Glutamatergic neuron (in vitro differentiated cells): ENCODE measurements around the gene ATP6V0D1. TPM values are rescaled to one million over a fixed set of nuclear protein-coding genes. Genes with fewer than 3 reads are reported as not detected.

ENCODE experiments used
- DNase-seq: peaks from one replicate; pipeline ENCODE4 v3.0.0; 2022
- H3K27ac Mint-ChIP-seq: one replicate; pipeline ENCODE4 v1.8.0; 2020; ENCODE audit warnings: mild to moderate bottlenecking, mixed read lengths, inconsistent platforms; ENCODE audit not compliant: unreplicated experiment
- H3K27me3 Mint-ChIP-seq: one replicate; pipeline ENCODE4 v1.8.0; 2020; ENCODE audit warnings: mild to moderate bottlenecking, moderate library complexity, mixed read lengths, inconsistent platforms; ENCODE audit not compliant: unreplicated experiment
- H3K36me3 Mint-ChIP-seq: one replicate; pipeline ENCODE4 v1.8.0; 2020; ENCODE audit warnings: mild to moderate bottlenecking, mixed read lengths, inconsistent platforms; ENCODE audit not compliant: unreplicated experiment
- H3K4me1 Mint-ChIP-seq: one replicate; pipeline ENCODE4 v1.8.0; 2020; ENCODE audit warnings: mild to moderate bottlenecking, low read depth, mixed read lengths, inconsistent platforms; ENCODE audit not compliant: unreplicated experiment
- H3K4me3 Mint-ChIP-seq: one replicate; pipeline ENCODE4 v1.8.0; 2020; ENCODE audit warnings: mild to moderate bottlenecking, mixed read lengths, inconsistent platforms; ENCODE audit not compliant: unreplicated experiment
- H3K9me3 Mint-ChIP-seq: one replicate; pipeline ENCODE4 v1.8.0; 2020; ENCODE audit warnings: mild to moderate bottlenecking, moderate library complexity, mixed read lengths, inconsistent platforms; ENCODE audit not compliant: unreplicated experiment
- CTCF ChIP-seq: fragments of 200-600 bp; sonication (generic); IDR thresholded peaks from one replicate; pipeline ENCODE4 v1.5.0; 2021; ENCODE audit not compliant: partially characterized antibody, unreplicated experiment
- total RNA-seq: library from RNA; stranded (reverse); fragmentation: NEBNext Ultra II Directional; extraction: Animal tissue kit (Norgen Biotek cat#: 25700); gene quantifications from one replicate; pipeline ENCODE4 v1.2.1, GENCODE V29; 2021; ENCODE audit not compliant: unreplicated experiment

Gene ATP6V0D1
- total RNA-seq, 1 donor from 2014 or later: 111 TPM

GRCh38 chr16:67429053-67429798 lies 51.7 kb downstream of the ATP6V0D1 start:
- Mint-ChIP-seq H3K36me3 (no peaks in the 10 kb centered on the region), H3K27me3 (peaks cover 19% of the 10 kb centered on the region), H3K4me1 (peaks cover 29% of the 10 kb centered on the region), H3K9me3 (peaks cover 13% of the 10 kb centered on the region), H3K27ac (no peak overlapping the region), H3K4me3 (peak overlapping the region; percentile 46)
- no peak for DNase-seq
- no peak for TF ChIP-seq CTCF

- Mint-ChIP-seq H3K4me1 (peaks cover 37% of the 10 kb centered on the region), H3K36me3 (no peaks in the 10 kb centered on the region), H3K27me3 (peaks cover 17% of the 10 kb centered on the region), H3K9me3 (peaks cover 13% of the 10 kb centered on the region), H3K4me3 (no peak overlapping the region), H3K27ac (no peak overlapping the region)
- peak; percentile 85 for DNase-seq
- TF ChIP-seq CTCF: peak; percentile 69
These were observed 52.7 kb downstream of the ATP6V0D1 start for GRCh38 chr16:67428146-67428731.

- TF ChIP-seq CTCF: no peak
- H3K9me3 Mint-ChIP-seq: peaks cover 11% of the 10 kb centered on the region
- no peak overlapping the region for H3K27ac Mint-ChIP-seq
- DNase-seq: no peak
- H3K36me3 Mint-ChIP-seq: no peaks in the 10 kb centered on the region
- H3K4me3 Mint-ChIP-seq: no peak overlapping the region
- peaks cover 37% of the 10 kb centered on the region for H3K4me1 Mint-ChIP-seq
- peaks cover 18% of the 10 kb centered on the region for H3K27me3 Mint-ChIP-seq
These were observed 54.0 kb downstream of the ATP6V0D1 start for GRCh38 chr16:67426950-67427349.

- no peak overlapping the region for H3K27ac Mint-ChIP-seq
- DNase-seq: no peak
- H3K4me3 Mint-ChIP-seq: no peak overlapping the region
- no peak for TF ChIP-seq CTCF
- peaks cover 11% of the 10 kb centered on the region for H3K9me3 Mint-ChIP-seq
- H3K4me1 Mint-ChIP-seq: peaks cover 35% of the 10 kb centered on the region
- H3K27me3 Mint-ChIP-seq: peaks cover 14% of the 10 kb centered on the region
- H3K36me3 Mint-ChIP-seq: no peaks in the 10 kb centered on the region
These were observed 54.9 kb downstream of the ATP6V0D1 start for GRCh38 chr16:67426022-67426421.

GRCh38 chr16:67425580-67425979 lies 55.4 kb downstream of the ATP6V0D1 start:
- H3K27ac Mint-ChIP-seq: no peak overlapping the region
- peaks cover 14% of the 10 kb centered on the region for H3K27me3 Mint-ChIP-seq
- no peak for TF ChIP-seq CTCF
- peaks cover 35% of the 10 kb centered on the region for H3K4me1 Mint-ChIP-seq
- H3K4me3 Mint-ChIP-seq: peak overlapping the region; percentile 59
- no peak for DNase-seq
- peaks cover 11% of the 10 kb centered on the region for H3K9me3 Mint-ChIP-seq
- H3K36me3 Mint-ChIP-seq: no peaks in the 10 kb centered on the region
